Measurements from ENCODE around the gene ZNF468.

DNA sequence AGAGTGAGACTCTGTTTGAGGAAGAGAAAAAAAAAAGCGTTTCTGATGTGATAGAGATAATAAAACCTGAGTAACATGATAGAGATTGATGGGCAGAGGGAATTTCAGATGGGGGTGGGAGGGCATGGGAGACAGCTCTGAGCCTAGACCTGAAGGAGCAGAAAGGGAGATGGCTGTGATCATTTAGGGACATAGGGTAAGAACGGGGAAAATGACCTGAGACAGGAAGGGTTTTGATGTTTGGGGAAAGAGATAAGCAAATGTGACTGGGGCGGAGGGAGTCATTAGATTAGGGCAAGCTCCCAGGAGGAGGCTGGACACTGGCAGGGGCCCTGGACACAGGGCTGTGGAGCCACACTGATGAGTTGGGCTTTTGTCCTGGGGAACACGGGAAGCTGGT lies 33.9 kb upstream of the ZNF468 start:
- no peak for TF ChIP-seq POLR2AphosphoS5 (IDR thresholded peaks at IDR 0.05; ENCODE audit: insufficient read depth, low read depth, low read length)
- TF ChIP-seq, protein P1, sequence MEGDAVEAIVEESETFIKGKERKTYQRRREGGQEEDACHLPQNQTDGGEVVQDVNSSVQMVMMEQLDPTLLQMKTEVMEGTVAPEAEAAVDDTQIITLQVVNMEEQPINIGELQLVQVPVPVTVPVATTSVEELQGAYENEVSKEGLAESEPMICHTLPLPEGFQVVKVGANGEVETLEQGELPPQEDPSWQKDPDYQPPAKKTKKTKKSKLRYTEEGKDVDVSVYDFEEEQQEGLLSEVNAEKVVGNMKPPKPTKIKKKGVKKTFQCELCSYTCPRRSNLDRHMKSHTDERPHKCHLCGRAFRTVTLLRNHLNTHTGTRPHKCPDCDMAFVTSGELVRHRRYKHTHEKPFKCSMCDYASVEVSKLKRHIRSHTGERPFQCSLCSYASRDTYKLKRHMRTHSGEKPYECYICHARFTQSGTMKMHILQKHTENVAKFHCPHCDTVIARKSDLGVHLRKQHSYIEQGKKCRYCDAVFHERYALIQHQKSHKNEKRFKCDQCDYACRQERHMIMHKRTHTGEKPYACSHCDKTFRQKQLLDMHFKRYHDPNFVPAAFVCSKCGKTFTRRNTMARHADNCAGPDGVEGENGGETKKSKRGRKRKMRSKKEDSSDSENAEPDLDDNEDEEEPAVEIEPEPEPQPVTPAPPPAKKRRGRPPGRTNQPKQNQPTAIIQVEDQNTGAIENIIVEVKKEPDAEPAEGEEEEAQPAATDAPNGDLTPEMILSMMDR (IDR thresholded peaks at IDR 0.05; ENCODE audit: extremely low read depth in 1 of 2, insufficient read depth in 1 of 2, low read depth in 1 of 2, low read length in 2 of 2) = no peak
- TF ChIP-seq, protein P2, sequence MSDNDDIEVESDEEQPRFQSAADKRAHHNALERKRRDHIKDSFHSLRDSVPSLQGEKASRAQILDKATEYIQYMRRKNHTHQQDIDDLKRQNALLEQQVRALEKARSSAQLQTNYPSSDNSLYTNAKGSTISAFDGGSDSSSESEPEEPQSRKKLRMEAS (IDR thresholded peaks at IDR 0.05; ENCODE audit: insufficient read depth, insufficient read length) = no peak
- no peak for TF ChIP-seq EZH2 (IDR thresholded peaks at IDR 0.05; ENCODE audit: borderline replicate concordance, low read depth, low read length, severe bottlenecking)
- TF ChIP-seq FOS (IDR thresholded peaks at IDR 0.05; ENCODE audit: borderline replicate concordance, insufficient read depth, low read length) = no peak
- TF ChIP-seq GATA2 (IDR thresholded peaks at IDR 0.05; ENCODE audit: insufficient read depth, insufficient read length, low read depth, low read length) = no peak
- no peak for TF ChIP-seq POLR2A (IDR thresholded peaks at IDR 0.05; ENCODE audit: low read depth, low read length)

All from endothelial cell of umbilical vein (primary cell).